HG02943 (cell line): ENCODE measurements around the gene NSL1.
A peak's percentile ranks its signal among the peaks of the same experiment; 100 is the strongest.
"Not testable (repeated sequence)": the region's sequence is repeated elsewhere in the genome, so short reads cannot be mapped to it uniquely, and the experiment has no call there.

ENCODE experiments used
- ATAC-seq: cut with Tn5 transposase; IDR thresholded peaks from one replicate; pipeline ENCODE4 v1.9.1; 2021; ENCODE audit warnings: mild to moderate bottlenecking, low read depth, moderate library complexity; ENCODE audit not compliant: unreplicated experiment

NSL1 gene

DNA sequence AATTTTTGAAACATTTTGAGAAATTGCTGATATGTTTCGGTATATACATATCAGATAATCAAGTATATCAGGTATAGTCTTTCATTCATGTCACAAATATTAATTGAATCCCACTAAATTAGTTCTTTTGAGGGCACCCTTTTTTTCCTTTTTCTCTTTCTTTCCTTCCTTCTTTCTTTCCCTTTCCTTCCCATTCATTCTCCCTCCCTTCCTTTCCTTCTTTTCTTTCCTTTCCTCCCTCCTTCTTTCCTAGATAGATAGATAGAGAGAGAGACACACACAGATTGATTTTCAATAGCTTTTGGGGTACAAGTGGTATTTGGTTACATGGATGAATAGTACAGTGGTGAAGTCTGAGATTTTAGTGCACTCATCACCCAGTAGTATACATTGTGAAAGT, 5.7 kb downstream of the NSL1 start:
- ATAC-seq, result no peak

DNA sequence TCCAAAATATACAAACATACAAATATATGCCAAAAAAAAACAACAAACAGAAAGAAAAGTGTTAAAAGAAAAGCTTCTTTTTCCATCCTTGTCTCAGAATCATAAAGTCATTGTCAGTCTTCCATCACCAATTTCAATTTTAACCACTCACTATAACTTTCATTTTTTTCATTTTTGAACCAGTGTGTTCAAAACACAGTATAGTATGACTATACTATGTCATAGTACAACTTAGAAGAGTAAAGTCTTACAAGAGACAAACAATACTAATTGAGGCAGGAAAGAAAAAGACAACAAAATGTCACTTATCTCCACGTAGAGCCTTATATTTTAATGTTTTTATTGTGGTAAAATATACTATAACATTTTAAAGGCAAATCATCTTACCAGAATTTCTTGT, 7.6 kb downstream of the NSL1 start:
- ATAC-seq, result no peak

DNA sequence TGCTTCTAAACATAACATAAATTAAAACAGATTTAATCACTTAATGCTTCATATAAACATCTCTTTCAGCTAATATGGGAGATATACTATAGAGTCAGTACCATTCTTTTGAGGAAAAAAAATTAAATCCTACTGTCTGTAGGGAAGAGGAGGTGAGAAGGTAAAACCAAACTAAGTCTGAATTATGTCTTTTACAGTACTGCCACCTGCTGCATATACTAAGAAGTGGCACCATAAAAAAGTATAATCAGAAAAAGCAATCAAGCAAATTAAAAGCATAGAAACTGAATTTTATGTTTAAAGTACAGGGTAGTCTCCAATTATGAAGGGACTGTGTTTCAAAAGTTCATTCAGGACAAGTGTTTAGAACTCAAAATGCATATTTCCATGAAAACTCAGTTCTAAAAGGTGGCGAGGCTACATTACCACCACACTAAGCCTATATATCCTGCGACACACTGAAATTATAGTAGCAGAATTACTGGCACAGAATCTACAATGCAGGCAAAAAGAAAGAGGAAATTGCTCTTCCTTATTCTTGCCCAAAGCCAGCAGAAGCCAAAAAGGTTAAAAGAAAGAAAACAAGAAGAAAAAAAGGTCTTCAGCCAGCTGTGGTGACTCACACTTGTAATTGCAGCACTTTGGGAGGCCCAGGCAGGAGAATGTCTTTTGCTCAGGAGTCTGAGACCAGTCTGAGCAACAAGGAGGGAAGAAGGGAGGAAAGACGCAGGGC, 9.0 kb downstream of the NSL1 start:
- no peak for ATAC-seq

DNA sequence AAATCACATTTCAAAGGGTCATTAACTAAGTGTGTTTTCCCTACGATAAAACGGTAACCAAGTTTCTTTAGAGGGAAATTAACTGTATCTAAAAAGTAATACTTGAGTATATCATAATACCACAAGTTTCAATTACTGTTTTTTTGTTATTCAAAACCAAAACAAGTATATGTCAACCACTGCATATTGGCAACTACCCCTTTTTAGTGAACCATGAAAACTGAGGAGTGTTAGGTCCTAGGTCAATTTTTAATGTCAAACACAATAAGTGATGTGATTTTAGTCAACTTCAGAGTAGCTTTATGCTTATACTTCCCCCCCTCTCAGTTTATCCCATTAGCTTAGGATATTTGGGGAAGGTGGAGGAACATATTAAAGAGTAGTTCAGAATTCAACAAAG, 10.4 kb downstream of the NSL1 start:
- ATAC-seq, result no peak

DNA sequence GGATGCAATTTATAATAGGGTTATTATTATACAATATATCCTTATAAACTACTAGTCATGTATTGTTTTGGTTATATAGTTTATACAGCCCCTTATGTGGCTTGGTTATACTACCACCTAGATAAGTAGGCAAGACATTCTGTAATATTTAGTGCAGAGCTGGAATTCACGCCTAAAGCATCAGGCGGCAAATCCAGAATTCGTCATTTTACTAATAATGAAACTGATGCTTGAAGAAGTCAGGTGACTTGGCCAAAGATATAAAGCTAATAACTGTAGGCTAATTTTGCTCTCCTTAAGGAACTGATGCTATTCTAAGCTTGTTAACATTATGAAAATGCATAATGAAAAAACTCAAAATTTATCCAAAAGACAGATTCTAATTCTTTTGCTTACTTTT, 10.8 kb downstream of the NSL1 start:
- ATAC-seq, result no peak

DNA sequence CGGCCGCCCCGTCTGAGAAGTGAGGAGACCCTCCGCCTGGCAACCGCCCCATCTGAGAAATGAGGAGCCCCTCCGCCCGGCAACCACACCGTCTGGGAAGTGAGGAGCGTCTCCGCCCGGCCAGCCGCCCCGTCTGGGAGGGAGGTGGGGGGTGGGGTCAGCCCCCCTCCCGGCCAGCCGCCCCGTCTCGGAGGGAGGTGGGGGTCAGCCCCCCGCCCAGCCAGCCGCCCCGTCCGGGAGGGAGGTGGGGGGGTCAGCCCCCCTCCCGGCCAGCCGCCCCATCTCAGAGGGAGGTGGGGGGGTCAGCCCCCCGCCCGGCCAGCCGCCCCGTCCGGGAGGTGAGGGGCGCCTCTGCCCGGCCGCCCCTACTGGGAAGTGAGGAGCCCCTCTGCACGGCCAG, 12.5 kb downstream of the NSL1 start:
- ATAC-seq, result not testable (repeated sequence)

DNA sequence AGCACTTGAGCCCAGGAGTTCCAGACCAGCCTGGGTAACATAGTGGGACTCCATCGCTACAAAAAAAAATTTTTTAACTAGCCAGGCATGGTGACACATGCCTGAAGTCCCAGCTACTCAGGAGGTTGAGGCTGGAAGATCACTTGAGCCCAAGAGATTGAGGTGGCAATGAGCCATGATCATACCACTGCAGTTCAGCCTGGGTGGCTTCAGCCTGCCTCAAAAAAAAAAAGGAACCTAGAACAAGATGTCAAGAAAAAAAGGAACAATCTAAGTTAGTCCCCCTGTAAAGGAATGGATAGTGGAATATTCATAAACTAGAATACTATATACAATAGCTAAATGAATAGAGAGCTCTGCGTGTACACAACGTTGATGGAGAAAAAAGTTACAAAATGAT, 14.4 kb downstream of the NSL1 start:
- no peak for ATAC-seq

DNA sequence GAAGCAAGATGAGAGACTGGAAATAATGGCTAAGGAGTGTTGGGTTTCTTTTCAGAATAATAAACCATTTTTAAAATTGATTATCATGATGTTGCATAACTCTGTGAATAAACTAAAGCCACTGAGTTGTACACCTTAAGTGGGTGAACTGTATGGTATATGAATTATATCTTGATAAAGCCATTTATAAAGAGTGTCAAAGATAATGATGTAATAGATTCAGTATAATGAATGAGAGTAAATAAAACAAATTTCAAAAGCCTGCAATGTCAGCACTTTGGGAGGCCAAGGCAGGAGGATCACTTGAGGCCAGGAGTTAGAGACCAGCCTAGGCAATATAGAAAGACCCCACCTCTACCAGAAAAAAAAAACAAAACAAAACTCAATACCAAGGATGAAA, 16.3 kb downstream of the NSL1 start:
- ATAC-seq, result no peak

DNA sequence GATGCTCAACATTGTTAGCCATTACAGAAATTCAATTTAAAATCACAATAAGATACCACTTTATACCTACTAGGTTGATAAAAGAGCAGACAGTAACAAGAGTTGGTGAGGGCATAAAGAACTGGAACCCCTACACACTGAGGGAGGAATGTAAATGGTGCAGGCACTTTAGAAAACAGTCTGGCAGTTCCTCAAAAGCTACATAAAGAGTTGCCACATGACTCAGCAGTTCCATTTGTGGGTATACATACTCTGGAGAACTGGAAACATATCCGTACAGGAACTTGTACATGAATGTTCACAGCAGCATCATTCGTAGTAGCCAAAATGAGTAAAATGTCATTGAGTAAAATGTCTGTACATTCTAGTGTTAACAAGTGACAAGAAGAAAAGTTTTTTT, 17.0 kb downstream of the NSL1 start:
- ATAC-seq, result no peak

DNA sequence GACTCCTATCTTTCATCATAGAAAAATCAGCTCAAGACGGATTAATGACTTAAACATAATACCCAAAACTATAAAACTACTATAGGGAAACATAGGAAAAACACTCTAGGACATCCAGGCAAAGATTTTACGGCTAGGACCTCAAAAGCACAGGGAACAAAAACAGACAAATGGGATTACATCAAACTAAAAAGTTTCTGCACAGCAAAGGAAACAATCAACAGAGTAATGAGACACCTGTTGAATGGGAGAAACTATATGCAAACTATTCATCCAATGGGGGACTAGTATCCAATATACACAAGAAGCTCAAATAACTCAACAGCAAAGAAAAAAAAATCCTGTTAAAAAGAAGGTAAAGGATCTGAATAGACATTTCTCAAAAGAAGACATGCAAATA, 18.6 kb downstream of the NSL1 start:
- ATAC-seq, result no peak

DNA sequence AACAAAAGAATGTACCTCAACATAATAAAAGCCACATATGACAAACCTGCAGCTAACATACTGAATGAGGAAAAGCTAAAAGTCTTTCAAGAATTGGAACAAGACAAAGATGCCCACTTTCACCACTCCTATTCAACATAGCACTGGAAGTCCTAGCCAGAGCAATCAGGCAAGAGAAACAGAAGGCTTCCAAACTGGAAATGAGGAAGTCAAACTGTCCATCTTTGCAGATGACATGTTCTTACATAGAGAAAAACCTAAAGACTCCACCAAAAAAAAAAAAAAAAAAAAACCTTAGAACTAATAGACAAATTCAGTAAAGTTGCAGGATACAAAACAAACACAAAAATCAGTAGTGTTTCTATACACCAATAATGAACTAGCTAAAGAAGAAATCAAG, 20.2 kb downstream of the NSL1 start:
- ATAC-seq, result no peak

DNA sequence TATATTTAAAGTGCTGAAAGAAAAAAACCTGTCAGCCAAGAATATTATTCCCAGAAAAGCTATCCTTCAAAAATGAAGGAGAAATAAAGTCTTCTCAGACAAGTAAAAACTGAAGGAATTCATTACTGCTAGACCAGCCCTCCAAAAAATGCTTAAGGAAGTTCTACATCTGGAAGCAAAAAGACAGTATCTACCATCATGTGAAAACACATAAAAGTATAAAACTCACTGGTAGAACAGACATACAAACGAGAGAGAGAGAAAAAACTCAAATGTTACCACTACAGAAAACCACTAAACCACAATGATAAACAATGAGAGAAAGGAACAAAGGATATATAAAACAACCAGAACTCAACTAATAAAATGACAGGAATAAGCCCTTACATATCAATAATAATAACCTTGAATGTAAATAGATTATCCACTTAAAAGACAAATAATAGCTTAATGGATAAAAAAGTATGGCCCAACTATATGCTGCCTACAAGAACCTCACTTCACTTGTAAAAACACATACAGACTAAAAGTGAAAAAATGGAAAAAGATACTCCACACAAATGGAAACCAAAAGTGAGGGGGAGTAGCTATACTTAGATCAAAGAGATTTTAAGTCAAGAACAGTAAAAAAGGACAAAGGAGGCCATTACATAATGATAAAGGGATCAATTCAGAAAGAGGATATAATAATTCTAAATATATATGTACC, 22.0 kb downstream of the NSL1 start:
- ATAC-seq, result no peak

DNA sequence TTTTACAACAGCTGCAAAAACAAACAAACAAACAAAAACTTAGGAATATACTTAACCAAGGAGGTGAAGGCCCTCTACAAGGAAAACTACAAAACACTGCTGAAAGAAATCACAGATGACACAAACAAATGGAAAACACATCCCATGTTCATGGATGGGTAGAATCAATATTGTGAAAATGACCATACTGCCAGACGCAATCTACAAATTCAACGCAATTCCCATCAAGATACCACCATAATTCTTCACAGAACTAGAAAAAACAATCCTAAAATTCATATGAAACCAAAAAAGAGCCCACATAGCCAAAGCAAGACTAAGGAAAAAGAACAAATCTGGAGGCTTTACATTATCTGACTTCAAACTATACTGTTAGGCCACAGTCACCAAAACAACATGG, 24.8 kb downstream of the NSL1 start:
- ATAC-seq, result not testable (repeated sequence)

DNA sequence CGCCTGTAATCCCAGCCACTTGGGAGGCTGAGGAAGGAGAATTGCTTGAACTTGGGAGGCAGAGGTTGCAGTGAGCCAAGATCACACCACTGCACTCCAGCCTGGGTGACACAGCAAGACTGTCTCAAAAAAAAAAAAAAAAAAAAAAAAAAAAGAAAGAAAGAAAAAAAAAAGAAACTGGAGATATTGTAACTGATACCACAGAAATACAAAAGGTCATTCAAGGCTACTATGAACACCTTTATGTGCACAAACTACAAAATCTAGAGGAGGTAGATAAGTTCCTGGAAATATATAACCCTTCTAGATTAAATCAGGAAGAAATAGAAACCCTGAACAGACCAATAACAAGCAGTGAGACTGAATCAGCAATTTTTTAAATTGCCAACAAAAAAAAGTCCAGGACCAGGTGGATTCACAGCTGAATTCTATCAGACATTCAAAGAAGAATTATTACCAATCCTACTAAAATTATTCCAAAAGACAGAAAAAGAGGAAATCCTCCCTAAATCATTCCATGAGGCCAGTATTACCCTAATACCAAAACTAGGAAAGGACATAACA, 26.8 kb downstream of the NSL1 start:
- not testable (repeated sequence) for ATAC-seq

DNA sequence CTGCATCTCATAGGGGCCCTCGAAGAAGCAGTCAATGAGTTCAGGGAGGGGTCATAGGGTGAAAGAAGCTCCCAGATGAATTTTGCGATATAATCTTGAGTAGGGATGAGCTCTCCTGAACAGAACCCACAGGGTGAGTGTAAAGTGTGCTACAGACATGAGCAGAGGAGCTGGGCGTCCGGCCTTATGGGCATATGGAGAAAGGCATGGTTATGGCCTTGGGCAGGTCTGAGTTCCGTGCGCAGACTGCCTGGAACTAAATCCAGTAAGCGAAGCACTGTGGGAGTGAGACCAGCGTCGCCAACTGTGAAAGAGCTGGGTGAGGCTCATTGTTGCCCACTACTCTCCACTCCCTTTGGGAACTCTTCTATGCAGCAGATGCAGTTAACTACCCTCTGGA, 28.7 kb downstream of the NSL1 start:
- ATAC-seq, result no peak

DNA sequence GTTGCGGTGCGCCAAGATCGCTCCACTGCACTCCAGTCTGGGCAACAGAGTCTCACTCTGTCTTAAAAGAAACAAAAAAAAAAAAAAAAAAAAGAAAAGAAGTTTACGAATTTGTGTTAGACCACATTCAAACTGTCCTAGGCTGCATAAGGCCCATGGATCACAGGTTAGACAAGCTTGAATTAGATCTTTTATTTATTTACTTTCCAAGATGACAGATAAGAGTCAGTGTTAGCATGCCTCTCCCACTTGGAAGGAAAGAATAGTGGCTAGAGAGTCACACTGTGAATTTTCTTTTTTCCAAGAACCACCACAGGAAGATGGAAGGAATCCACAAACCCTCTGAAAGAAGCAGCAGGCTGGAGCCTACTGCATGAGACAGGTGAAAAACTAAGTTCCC, 29.3 kb downstream of the NSL1 start:
- ATAC-seq, result no peak

DNA sequence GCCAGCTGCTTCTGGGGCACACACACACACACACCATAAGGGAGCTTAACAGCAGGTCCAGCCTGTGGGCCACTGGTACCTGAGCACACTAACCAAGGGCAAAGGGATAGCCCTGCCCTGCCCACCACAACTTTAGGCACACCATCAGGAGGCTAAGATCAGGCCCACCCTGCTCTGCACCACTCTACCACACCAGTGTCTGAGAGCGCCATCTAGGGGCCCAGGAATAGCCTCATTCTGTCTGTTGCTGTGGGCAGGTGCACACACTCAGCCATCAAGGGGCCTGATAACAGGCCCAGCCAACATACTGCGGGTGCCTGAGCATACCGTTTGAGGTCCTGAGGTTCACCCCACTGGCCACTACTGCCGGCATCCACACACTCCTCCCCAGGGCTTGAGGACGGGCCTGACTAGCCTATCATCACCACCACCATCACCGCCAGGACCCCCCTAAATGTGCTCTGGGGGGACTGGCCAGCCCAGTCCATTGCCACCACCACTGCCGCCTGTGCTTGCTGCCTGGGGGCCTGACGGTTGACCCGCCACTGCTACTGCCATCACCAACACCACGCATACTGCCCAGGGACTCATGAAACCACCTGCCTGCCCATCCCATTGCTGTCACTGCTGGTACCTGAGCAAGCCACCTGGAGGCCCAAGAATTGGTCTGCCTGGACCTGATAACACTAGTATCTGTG, 31.3 kb downstream of the NSL1 start:
- no peak for ATAC-seq

DNA sequence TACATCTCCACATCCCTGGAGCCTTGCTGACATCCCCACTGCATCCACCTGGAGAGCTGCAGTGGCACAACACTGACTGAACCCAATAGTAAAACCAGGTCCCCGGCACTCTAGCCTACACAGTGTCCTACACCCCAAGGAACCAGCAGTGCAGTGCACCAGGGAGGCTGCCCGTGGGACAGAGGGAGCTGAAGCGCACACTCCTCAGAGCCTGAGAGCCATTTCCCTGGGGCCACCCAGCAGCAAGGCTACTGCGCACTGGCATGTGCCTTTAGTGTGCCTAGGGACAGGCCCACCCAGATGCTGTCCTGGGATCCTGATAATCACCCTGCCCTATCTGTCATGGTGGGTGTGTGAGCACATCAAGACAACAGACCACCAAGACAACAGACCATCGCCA, 31.9 kb downstream of the NSL1 start:
- ATAC-seq, result no peak

DNA sequence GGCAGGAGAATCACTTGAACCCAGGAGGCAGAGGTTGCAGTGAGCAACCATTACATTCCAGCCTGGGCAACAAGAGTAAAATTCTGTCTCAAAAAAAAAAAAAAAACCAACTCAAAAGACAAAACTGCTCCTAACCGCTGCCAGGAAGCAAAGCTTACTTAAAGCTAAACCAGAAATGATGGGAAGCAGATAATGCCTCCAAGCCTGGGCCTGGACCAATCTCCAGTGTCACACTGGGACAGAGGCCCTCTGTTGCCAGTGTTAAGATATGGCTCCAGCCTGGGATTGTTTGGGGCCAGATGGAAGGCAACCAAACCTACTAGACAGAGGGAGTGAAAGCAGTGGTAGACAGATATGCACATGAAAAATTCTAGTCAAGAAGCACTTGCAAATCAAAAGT, 36.9 kb downstream of the NSL1 start:
- ATAC-seq, result no peak

DNA sequence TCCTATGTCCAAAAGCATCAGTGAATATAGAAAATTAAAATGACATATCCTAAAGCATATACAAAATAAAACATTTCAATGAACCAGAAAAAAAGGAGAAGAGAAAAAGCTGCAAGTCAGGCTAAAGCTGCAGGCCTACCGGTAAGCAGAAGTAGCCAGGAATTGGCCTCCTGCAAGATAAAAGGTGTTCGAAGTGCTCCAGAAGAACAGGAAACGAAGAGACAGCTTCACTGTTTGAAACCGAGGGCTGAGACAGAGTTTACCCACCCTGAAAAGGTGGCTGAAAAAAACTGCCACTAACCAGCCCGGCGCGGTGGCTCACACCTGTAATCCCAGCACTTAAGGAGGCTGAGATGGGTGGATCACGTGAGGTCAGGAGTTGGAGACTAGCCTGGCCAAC, 37.4 kb downstream of the NSL1 start:
- peak; percentile 50 for ATAC-seq

DNA sequence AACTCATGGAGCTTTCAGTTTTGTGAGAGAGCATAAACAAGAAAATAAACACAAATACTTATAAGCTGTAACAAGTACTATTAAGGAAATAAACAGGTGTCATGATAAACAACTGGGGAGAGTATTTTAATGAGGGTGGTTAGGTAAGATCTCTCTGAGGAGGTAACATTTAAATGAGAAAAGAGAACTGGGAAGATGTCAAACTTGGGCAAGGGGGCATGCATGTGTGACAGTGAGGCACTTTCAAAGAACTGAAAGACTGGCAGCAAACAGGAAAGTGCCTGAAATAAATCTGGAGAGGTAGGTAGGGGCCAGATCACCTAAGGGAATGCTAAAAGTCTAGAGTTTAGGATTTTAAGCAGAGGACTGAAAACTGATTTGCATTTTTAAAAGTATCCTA, 37.8 kb downstream of the NSL1 start:
- ATAC-seq, result no peak
